Measurements from ENCODE around the gene INMT.

INMT gene

DNA sequence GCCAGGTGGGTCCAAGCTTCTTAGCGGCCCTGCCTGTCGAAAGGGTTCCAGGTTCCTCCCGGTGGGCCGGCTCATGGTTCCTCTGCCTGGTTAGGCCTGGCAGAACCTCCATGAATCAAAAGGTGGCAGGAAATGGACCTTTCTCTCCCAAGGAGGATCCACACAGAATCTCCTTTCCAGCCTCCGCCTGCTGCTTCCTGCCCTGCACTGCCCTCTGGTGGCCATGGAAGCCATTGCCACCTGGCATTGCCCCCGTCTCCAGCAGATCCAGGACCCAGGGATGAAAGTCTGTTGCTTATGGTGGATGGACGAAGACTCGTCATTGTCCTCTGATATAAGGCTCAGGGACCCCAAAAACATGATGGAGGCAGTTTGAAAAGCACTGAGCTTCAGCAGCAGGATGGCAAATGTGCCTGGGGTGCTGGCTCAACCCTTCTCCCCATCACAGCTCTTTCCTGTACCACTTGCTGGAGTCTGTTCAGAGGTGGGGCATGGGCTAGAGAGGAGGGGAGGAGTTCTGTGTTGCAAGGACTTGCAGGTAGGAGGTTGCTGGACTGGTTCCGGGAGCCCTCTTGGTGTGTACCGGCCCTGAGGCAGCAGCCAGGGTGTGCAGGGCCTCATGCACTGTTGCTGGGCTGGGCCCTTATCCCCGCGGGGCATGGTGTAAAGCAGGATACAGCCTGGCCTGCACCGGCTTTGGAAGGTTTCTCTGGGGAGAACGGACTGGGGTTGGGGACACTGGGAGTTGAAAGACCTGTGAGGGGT is 11.3 kb upstream of the INMT start:
- TF ChIP-seq CTCF (IDR thresholded peaks at IDR 0.05; ENCODE audit: low read depth, low read length): peak; percentile 98
- no peak overlapping the region for H3K4me3 ChIP-seq (ENCODE audit: low read depth, low read length)

- no peak overlapping the region for H3K4me3 ChIP-seq (ENCODE audit: low read depth, low read length)
- TF ChIP-seq CTCF (IDR thresholded peaks at IDR 0.05; ENCODE audit: low read depth, low read length): no peak
Measured at GRCh38 chr7:30741289-30741688, 10.6 kb upstream of the INMT start.

- no peak overlapping the region for H3K4me3 ChIP-seq (ENCODE audit: low read depth, low read length)
- peak; percentile 51 for TF ChIP-seq CTCF (IDR thresholded peaks at IDR 0.05; ENCODE audit: low read depth, low read length)
Measured at GRCh38 chr7:30743371-30744074, 8.4 kb upstream of the INMT start.

- no peak for TF ChIP-seq CTCF (IDR thresholded peaks at IDR 0.05; ENCODE audit: low read depth, low read length)
- H3K4me3 ChIP-seq (ENCODE audit: low read depth, low read length): no peak overlapping the region
Measured at GRCh38 chr7:30744075-30744417, 7.9 kb upstream of the INMT start.

DNA sequence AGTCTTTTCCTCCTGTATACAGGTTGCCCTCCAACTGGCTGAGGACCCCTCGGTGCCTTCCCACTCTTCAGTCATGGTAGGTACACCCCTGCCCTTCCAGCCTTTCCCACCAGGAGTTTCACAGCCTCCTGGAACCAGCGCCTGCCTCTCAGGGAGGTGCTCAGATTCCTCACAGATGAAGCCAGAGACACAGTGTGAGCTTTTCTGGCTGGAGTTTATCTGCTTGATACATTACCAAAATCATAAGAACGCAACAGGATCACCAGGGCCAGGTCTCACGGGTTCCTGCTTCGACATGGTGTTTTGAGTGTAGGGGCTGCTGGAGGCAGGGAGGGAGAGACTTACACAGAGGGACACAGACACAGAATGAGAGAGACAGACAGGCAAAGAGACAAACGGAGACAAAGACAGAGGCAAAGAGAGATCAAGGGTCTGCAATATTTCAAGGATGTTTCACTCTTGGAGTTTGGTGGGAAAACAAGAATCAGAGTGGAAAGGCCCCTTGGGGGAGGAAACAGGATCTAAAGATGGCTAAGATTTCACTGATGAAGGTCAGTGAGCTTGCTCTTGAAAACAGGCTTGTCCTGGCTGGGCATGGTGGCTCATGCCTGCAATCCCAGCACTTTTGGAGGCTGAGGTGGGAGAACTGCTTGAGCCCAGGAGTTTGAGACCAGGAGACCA is 6.5 kb upstream of the INMT start:
- no peak overlapping the region for H3K4me3 ChIP-seq (ENCODE audit: low read depth, low read length)
- no peak for TF ChIP-seq CTCF (IDR thresholded peaks at IDR 0.05; ENCODE audit: low read depth, low read length)

- no peak for TF ChIP-seq CTCF (IDR thresholded peaks at IDR 0.05; ENCODE audit: low read depth, low read length)
- H3K4me3 ChIP-seq (ENCODE audit: low read depth, low read length): no peak overlapping the region
Measured at GRCh38 chr7:30750010-30750409, 1.9 kb upstream of the INMT start.

Measured in WI38 (cell line).